PFSK-1 (cell line): ENCODE results near the gene VDAC1.

Experiments used
- FOXP2 ChIP-seq: optimal IDR thresholded peaks from 2 replicates; pipeline ENCODE3; 2011; ENCODE audit warnings: borderline replicate concordance, control low read depth, inconsistent platforms; ENCODE audit not compliant: insufficient read depth; ENCODE audit errors: extremely low read length, extremely low read depth
- POLR2AphosphoS5 ChIP-seq: IDR thresholded peaks from 2 replicates; pipeline ENCODE4 v1.6.1; 2012; ENCODE audit warnings: low read depth, mild to moderate bottlenecking, control low read depth, low read length, moderate library complexity
- TF ChIP-seq, protein P1 (sequence below), 2 experiments: IDR thresholded peaks; 2 replicates each; pipeline versions ENCODE4 v1.6.1 to v1.8.0; 2011 to 2012; ENCODE audit warnings: low read depth in 2 of 2, low read length in 2 of 2, control low read depth in 1 of 2, inconsistent platforms in 1 of 2, mild to moderate bottlenecking in 1 of 2, moderate library complexity in 1 of 2; ENCODE audit not compliant: insufficient read depth in 1 of 2

DNA sequence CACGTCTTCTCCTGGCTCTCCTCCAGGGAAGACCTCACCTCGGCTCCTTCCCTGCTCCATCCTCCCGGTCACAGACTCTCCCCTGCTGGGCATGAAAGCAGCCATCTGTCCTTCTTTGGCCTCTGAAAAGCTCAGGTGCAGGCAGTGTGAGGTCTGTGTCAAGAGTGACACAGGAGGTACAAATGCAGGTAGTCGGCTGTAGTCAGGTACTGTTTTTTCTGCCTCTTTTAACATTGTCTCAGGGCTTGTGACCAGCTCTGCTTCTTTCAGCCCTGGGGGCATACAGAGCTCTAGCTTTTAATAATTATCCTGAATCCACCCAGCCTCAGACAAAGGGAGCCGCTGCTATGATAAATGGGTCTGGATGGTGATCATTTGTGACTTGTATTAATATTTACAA is 82.8 kb downstream of the VDAC1 start:
- TF ChIP-seq FOXP2, result no peak
- TF ChIP-seq POLR2AphosphoS5, result no peak
- TF ChIP-seq, protein P1, sequence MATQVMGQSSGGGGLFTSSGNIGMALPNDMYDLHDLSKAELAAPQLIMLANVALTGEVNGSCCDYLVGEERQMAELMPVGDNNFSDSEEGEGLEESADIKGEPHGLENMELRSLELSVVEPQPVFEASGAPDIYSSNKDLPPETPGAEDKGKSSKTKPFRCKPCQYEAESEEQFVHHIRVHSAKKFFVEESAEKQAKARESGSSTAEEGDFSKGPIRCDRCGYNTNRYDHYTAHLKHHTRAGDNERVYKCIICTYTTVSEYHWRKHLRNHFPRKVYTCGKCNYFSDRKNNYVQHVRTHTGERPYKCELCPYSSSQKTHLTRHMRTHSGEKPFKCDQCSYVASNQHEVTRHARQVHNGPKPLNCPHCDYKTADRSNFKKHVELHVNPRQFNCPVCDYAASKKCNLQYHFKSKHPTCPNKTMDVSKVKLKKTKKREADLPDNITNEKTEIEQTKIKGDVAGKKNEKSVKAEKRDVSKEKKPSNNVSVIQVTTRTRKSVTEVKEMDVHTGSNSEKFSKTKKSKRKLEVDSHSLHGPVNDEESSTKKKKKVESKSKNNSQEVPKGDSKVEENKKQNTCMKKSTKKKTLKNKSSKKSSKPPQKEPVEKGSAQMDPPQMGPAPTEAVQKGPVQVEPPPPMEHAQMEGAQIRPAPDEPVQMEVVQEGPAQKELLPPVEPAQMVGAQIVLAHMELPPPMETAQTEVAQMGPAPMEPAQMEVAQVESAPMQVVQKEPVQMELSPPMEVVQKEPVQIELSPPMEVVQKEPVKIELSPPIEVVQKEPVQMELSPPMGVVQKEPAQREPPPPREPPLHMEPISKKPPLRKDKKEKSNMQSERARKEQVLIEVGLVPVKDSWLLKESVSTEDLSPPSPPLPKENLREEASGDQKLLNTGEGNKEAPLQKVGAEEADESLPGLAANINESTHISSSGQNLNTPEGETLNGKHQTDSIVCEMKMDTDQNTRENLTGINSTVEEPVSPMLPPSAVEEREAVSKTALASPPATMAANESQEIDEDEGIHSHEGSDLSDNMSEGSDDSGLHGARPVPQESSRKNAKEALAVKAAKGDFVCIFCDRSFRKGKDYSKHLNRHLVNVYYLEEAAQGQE (IDR thresholded peaks at IDR 0.05; ENCODE audit: insufficient read depth in 1 of 2, low read depth in 2 of 2, low read length in 2 of 2), result no peak
